Fibroblast of skin of left biceps (primary cell): ENCODE results near the gene EXOSC9.

Experiments
- DNase-seq, 2 experiments: peaks; one replicate each; pipeline ENCODE4 v3.0.0-alpha.2; 2013; ENCODE audit warnings: low read depth in 2 of 2

Gene EXOSC9

GRCh38 chr4:121824171-121824527 lies 23.0 kb downstream of the EXOSC9 start:
- DNase-seq, result no peak

- no peak for DNase-seq
Observed at GRCh38 chr4:121824950-121825349, 23.8 kb downstream of the EXOSC9 start.

DNA sequence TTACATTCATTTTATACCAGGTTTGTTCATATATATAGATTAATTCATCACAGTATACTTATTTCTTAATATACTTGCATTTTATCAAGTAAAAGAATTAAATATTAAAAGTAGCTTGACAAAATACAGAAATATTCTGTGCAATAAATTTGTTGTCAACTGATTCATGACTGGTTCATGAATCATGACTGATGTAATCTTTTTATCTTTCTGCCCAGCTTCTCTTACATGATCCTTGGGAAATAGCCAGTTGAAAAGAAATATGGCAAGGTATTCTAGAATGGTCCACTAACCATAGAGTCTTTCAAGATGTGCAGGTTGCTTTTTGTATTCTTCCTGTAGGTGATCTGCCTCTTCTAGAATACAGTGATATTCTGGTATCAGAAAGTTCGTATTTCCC lies 26.7 kb downstream of the EXOSC9 start:
- peak in 1 of 2 experiments; percentile 19 for DNase-seq

GRCh38 chr4:121829511-121829910 lies 28.4 kb downstream of the EXOSC9 start:
- no peak for DNase-seq

GRCh38 chr4:121838136-121838535 lies 37.0 kb downstream of the EXOSC9 start:
- DNase-seq, result no peak

DNA sequence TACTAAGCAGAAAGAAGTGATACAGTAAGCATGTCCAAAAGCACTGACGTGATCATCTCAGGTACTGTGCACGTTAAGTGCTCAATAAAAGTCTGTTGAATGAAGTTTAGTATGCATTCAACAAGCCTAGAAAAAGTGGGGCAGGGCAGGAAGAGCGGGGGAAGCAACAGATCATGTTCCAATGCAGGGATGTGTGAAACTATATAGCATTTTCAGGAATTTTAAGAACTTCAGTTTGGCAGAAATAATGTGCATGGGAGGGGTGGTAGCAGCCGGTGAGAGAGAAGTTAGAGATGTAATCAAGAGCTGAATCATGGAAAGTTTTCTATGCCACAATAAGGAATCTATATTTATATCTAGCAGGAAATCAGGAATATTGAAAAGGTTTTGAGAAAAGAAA lies 41.7 kb downstream of the EXOSC9 start:
- DNase-seq, result no peak

GRCh38 chr4:121846662-121847061 lies 45.5 kb downstream of the EXOSC9 start:
- no peak for DNase-seq

GRCh38 chr4:121851354-121851753 lies 50.2 kb downstream of the EXOSC9 start:
- no peak for DNase-seq

DNA sequence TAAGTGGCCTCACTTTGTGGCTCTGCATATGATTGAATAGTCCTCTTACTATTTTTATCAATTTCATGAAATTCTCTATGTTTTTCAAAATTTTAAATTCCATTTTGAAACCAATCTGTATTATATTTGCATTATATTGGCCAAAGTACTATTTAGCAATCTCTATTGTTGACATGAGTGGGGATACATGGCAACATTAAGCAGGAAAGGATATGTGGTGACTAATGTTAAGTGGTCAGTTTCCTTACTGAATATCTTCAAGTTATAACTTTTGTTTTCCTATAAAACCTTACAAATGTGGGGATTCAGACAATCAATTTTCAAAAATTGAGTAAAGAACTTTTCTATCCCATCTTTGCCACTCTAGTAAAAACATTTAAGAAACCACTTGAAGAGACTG lies 59.0 kb downstream of the EXOSC9 start:
- no peak for DNase-seq

DNA sequence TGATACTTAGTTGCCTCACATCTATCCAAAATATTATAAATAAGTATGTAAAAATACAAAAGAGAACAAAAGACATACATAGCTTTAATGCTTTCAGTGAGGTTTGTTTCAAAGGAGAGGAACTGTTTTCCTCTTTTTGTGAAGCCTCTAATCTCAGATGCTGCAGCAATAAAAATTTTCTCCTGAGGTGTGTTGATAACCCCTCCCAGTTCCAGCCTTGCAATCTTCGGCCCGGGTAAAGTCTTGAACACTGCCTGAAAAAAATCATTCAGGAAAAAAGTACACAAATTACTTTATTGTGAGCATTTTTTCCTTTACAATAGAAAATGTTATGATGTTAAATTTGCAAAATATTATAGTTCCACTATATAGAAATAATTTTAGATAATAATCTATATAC lies 60.3 kb downstream of the EXOSC9 start:
- no peak for DNase-seq

DNA sequence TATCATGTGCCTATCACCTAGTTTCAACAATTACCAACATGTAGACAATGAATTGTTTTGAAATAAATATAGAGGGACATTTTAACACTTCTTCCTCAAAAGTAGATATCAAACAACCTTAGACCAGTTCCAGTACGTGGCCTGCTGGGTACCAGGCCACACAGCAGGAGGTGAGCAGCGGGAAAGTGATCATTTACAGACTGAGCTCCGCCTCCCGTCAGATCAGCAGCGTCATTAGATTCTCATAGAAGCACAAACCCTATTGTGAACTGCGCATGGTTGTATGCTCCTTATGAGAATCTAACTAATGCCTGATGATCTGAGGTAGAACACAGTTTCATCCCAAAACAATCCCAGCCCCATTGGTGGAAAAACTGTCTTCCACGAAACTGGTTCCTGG lies 62.7 kb downstream of the EXOSC9 start:
- DNase-seq, result no peak
